Osteoblast (primary cell): Measurements from ENCODE around the gene EXOSC6. TPM values are rescaled to one million over a fixed set of nuclear protein-coding genes. Genes with fewer than 3 reads are reported as not detected.

Experiments used
- DNase-seq: peaks from one replicate; pipeline ENCODE4 v3.0.0; 2011; ENCODE audit warnings: low spot score, mixed read lengths; ENCODE audit not compliant: insufficient read length; ENCODE audit errors: missing footprints
- H2AFZ ChIP-seq: 2 replicates; pipeline ENCODE4 v1.6.0; 2011; ENCODE audit warnings: mild to moderate bottlenecking, low read length
- H3K27ac ChIP-seq: 2 replicates; pipeline ENCODE4 v1.5.1; 2011; ENCODE audit warnings: mild to moderate bottlenecking, low read depth, low read length, moderate library complexity
- H3K27me3 ChIP-seq: 2 replicates; pipeline ENCODE4 v1.6.0; 2012; ENCODE audit warnings: mild to moderate bottlenecking, control low read depth, inconsistent platforms, low read length, moderate library complexity; ENCODE audit not compliant: insufficient read depth
- H3K36me3 ChIP-seq: 2 replicates; pipeline ENCODE4 v1.5.1; 2011; ENCODE audit warnings: mild to moderate bottlenecking, low read length, control low read depth, moderate library complexity; ENCODE audit not compliant: insufficient read depth
- H3K4me1 ChIP-seq: 2 replicates; pipeline ENCODE4 v1.5.1; 2011; ENCODE audit warnings: mild to moderate bottlenecking, low read length, control low read depth, moderate library complexity; ENCODE audit not compliant: insufficient read depth
- H3K4me2 ChIP-seq: 2 replicates; pipeline ENCODE4 v1.6.0; 2011; ENCODE audit warnings: mild to moderate bottlenecking, low read length; ENCODE audit not compliant: insufficient read depth
- H3K4me3 ChIP-seq: fragments of 200-600 bp; sonication (generic); 3 replicates; pipeline ENCODE4 v1.5.1; 2012; ENCODE audit warnings: mild to moderate bottlenecking, low read length, inconsistent platforms; ENCODE audit not compliant: insufficient read depth
- H3K79me2 ChIP-seq: 2 replicates; pipeline ENCODE4 v1.6.0; 2012; ENCODE audit warnings: mild to moderate bottlenecking, low read length, control low read depth, inconsistent platforms; ENCODE audit not compliant: insufficient read depth
- H3K9me3 ChIP-seq: 2 replicates; pipeline ENCODE4 v1.5.1; 2011; ENCODE audit warnings: low read depth, low read length, control low read depth
- H4K20me1 ChIP-seq: 2 replicates; pipeline ENCODE4 v1.6.0; 2012; ENCODE audit warnings: mild to moderate bottlenecking, low read length, control low read depth; ENCODE audit not compliant: insufficient read depth
- CTCF ChIP-seq: IDR thresholded peaks from 2 replicates; pipeline ENCODE4 v1.5.1; 2011; ENCODE audit warnings: mild to moderate bottlenecking, low read depth, low read length, moderate library complexity; ENCODE audit errors: extremely low read depth
- total RNA-seq: library from RNA; depleted of rRNA; stranded (reverse); fragments of >200 nt; gene quantifications from 2 replicates; pipeline ENCODE4 v1.2.3, GENCODE V29; 2012

The EXOSC6 gene
- total RNA-seq, 1 donor, result 47.4 TPM

GRCh38 chr16:70258946-70259345 lies 7.2 kb upstream of the EXOSC6 start:
- H2AFZ ChIP-seq, result no peak overlapping the region
- no peak for DNase-seq
- H3K4me1 ChIP-seq, result no peaks in the 10 kb centered on the region
- TF ChIP-seq CTCF, result no peak
- no peak overlapping the region for H3K27ac ChIP-seq
- H3K4me2 ChIP-seq, result no peak overlapping the region
- peaks cover 9% of the 10 kb centered on the region for H4K20me1 ChIP-seq
- no peaks in the 10 kb centered on the region for H3K27me3 ChIP-seq
- no peaks in the 10 kb centered on the region for H3K9me3 ChIP-seq
- peaks cover 84% of the 10 kb centered on the region for H3K36me3 ChIP-seq
- H3K79me2 ChIP-seq, result peaks cover 4% of the 10 kb centered on the region
- no peak overlapping the region for H3K4me3 ChIP-seq

GRCh38 chr16:70258065-70258464 lies 6.3 kb upstream of the EXOSC6 start:
- peak; percentile 3 for DNase-seq
- Histone ChIP-seq H3K27ac (no peak overlapping the region), H3K27me3 (no peaks in the 10 kb centered on the region), H3K9me3 (no peaks in the 10 kb centered on the region), H3K36me3 (peaks cover 84% of the 10 kb centered on the region), H3K4me3 (no peak overlapping the region), H2AFZ (no peak overlapping the region), H4K20me1 (peaks cover 9% of the 10 kb centered on the region), H3K4me2 (no peak overlapping the region), H3K79me2 (peaks cover 4% of the 10 kb centered on the region), H3K4me1 (no peaks in the 10 kb centered on the region)
- TF ChIP-seq CTCF, result no peak

- H3K4me3 ChIP-seq, result no peak overlapping the region
- H4K20me1 ChIP-seq, result peaks cover 9% of the 10 kb centered on the region
- peaks cover 87% of the 10 kb centered on the region for H3K36me3 ChIP-seq
- no peak overlapping the region for H2AFZ ChIP-seq
- H3K4me1 ChIP-seq, result no peaks in the 10 kb centered on the region
- no peaks in the 10 kb centered on the region for H3K27me3 ChIP-seq
- peak; percentile 18 for DNase-seq
- peaks cover 4% of the 10 kb centered on the region for H3K79me2 ChIP-seq
- H3K9me3 ChIP-seq, result no peaks in the 10 kb centered on the region
- H3K27ac ChIP-seq, result no peak overlapping the region
- H3K4me2 ChIP-seq, result no peak overlapping the region
- no peak for TF ChIP-seq CTCF
Observed at GRCh38 chr16:70257391-70257790, 5.7 kb upstream of the EXOSC6 start.

- Histone ChIP-seq H3K4me1 (no peaks in the 10 kb centered on the region), H3K36me3 (peaks cover 76% of the 10 kb centered on the region), H3K27ac (no peak overlapping the region), H3K4me3 (no peak overlapping the region), H3K4me2 (no peak overlapping the region), H3K9me3 (no peaks in the 10 kb centered on the region), H4K20me1 (peaks cover 9% of the 10 kb centered on the region), H2AFZ (no peak overlapping the region), H3K27me3 (no peaks in the 10 kb centered on the region), H3K79me2 (peaks cover 9% of the 10 kb centered on the region)
- peak; percentile 32 for DNase-seq
- no peak for TF ChIP-seq CTCF
Observed at GRCh38 chr16:70255574-70255973, 3.8 kb upstream of the EXOSC6 start.
